IMR-90 (cell line): ENCODE results near the gene TP73. TPM values are rescaled to one million over a fixed set of nuclear protein-coding genes. Genes with fewer than 3 reads are reported as not detected.

Source experiments
- ATAC-seq: fragments of 200-7000 bp; cut with Tn5 transposase; 2 replicates; pipeline ENCODE4 v1.9.1; 2020; ENCODE audit warnings: low read depth, mild to moderate bottlenecking, moderate library complexity
- BruUV-seq: library from RNA; stranded (reverse); fragments of 400-500 nt; replicated peaks from 2 replicates; lab custom pipeline; 2021; lab: Mats Ljungman, UMichigan
- CTCF ChIA-PET: fragments of 300-600 bp; formaldehyde crosslinking; extraction: SDS; loops from one replicate; lab custom pipeline; 2021; ENCODE audit warnings: antibody characterized with exemption; lab: Yijun Ruan, JAX
- POLR2A ChIA-PET: fragments of 300-600 bp; sonication (Branson Sonifier 250); formaldehyde crosslinking; loops from one replicate; lab custom pipeline; 2022; ENCODE audit warnings: antibody characterized with exemption; ENCODE audit not compliant: unreplicated experiment; lab: Charles Lee
- DNase-seq: peaks from one replicate; pipeline ENCODE4 v3.0.0; 2013
- H2AFZ ChIP-seq: replicated peaks from 2 replicates; pipeline ENCODE3; 2013; ENCODE audit warnings: low read length, mild to moderate bottlenecking; ENCODE audit not compliant: poor library complexity
- H2AK5ac ChIP-seq: 2 replicates; pipeline ENCODE4 v1.6.1; 2013; ENCODE audit warnings: low read depth, low read length, inconsistent platforms
- H2AK9ac ChIP-seq: replicated peaks from 2 replicates; pipeline ENCODE3; 2013; ENCODE audit warnings: mild to moderate bottlenecking, low read depth, low read length, moderate library complexity; ENCODE audit not compliant: poor library complexity
- H2BK120ac ChIP-seq: 2 replicates; pipeline ENCODE4 v1.6.1; 2013; ENCODE audit warnings: low read depth, low read length, inconsistent platforms
- H2BK15ac ChIP-seq: 3 replicates; pipeline ENCODE4 v1.6.1; 2013; ENCODE audit warnings: low read depth, low read length, inconsistent platforms
- H2BK20ac ChIP-seq: 2 replicates; pipeline ENCODE4 v1.6.1; 2013; ENCODE audit warnings: low read depth, mild to moderate bottlenecking, inconsistent platforms, low read length, moderate library complexity
- H2BK5ac ChIP-seq: 2 replicates; pipeline ENCODE4 v1.6.1; 2013; ENCODE audit warnings: mild to moderate bottlenecking, low read depth, low read length, inconsistent platforms; ENCODE audit not compliant: poor library complexity, severe bottlenecking
- H3K14ac ChIP-seq: replicated peaks from 2 replicates; pipeline ENCODE4 v1.6.1; 2013; ENCODE audit warnings: low read depth, low read length, inconsistent platforms
- H3K18ac ChIP-seq: 2 replicates; pipeline ENCODE4 v1.6.1; 2013; ENCODE audit warnings: low read depth, low read length, control low read depth
- H3K23ac ChIP-seq: 2 replicates; pipeline ENCODE4 v1.6.1; 2013; ENCODE audit warnings: low read depth, low read length, inconsistent platforms
- H3K27ac ChIP-seq: 2 replicates; pipeline ENCODE4 v1.5.1; 2013; ENCODE audit warnings: mild to moderate bottlenecking, control low read depth, low read length; ENCODE audit not compliant: insufficient read depth
- H3K27me3 ChIP-seq: 2 replicates; pipeline ENCODE4 v1.6.1; 2013; ENCODE audit warnings: low read length; ENCODE audit not compliant: control insufficient read depth, insufficient read depth
- H3K36me3 ChIP-seq: 2 replicates; pipeline ENCODE4 v1.6.1; 2013; ENCODE audit warnings: low read length, mixed read lengths; ENCODE audit not compliant: control insufficient read depth, insufficient read depth
- H3K4ac ChIP-seq: 2 replicates; pipeline ENCODE4 v1.6.1; 2013; ENCODE audit warnings: low read depth, low read length, inconsistent platforms
- H3K4me1 ChIP-seq: 2 replicates; pipeline ENCODE4 v1.6.1; 2013; ENCODE audit warnings: low read length, mixed read lengths; ENCODE audit not compliant: control insufficient read depth, insufficient read depth
- H3K4me2 ChIP-seq: 2 replicates; pipeline ENCODE4 v1.6.1; 2013; ENCODE audit warnings: low read depth, mild to moderate bottlenecking, control low read depth, low read length, moderate library complexity
- H3K4me3 ChIP-seq: 2 replicates; pipeline ENCODE4 v1.5.1; 2013; ENCODE audit warnings: low read depth, mild to moderate bottlenecking, control low read depth, low read length, moderate library complexity; ENCODE audit not compliant: insufficient read depth
- H3K56ac ChIP-seq: 2 replicates; pipeline ENCODE4 v1.6.1; 2013; ENCODE audit warnings: low read length, inconsistent platforms; ENCODE audit not compliant: insufficient read depth; ENCODE audit errors: extremely low read depth
- H3K79me1 ChIP-seq, 2 experiments: 2 replicates each; pipeline ENCODE4 v1.6.1; 2013; ENCODE audit warnings: low read length in 2 of 2, inconsistent platforms in 1 of 2, low read depth in 1 of 2
- H3K9ac ChIP-seq: 2 replicates; pipeline ENCODE4 v1.6.1; 2013; ENCODE audit warnings: low read depth, low read length, control low read depth
- H3K9me1 ChIP-seq: 2 replicates; pipeline ENCODE4 v1.6.1; 2013; ENCODE audit warnings: low read length, inconsistent platforms; ENCODE audit not compliant: insufficient read depth
- H3K9me3 ChIP-seq: 2 replicates; pipeline ENCODE4 v1.6.1; 2013; ENCODE audit warnings: low read length; ENCODE audit not compliant: control insufficient read depth, insufficient read depth
- H4K20me1 ChIP-seq: 2 replicates; pipeline ENCODE4 v1.6.1; 2013; ENCODE audit warnings: low read length, inconsistent platforms; ENCODE audit not compliant: insufficient read depth
- H4K5ac ChIP-seq: 2 replicates; pipeline ENCODE4 v1.6.1; 2013; ENCODE audit warnings: mild to moderate bottlenecking, low read depth, low read length, control low read depth
- H4K8ac ChIP-seq, 2 experiments: 2 replicates each; pipeline ENCODE4 v1.6.1; 2013; ENCODE audit warnings: low read depth in 2 of 2, low read length in 2 of 2, control low read depth in 1 of 2, inconsistent platforms in 1 of 2
- H4K91ac ChIP-seq: 2 replicates; pipeline ENCODE4 v1.6.1; 2013; ENCODE audit warnings: low read depth, low read length, inconsistent platforms; ENCODE audit not compliant: insufficient read depth
- BHLHE40 ChIP-seq: fragments of 150-350 bp; IDR thresholded peaks from 2 replicates; pipeline ENCODE4 v1.6.1; 2016; ENCODE audit warnings: mild to moderate bottlenecking, low read depth, low read length
- FOS ChIP-seq: fragments of 150-350 bp; IDR thresholded peaks from 2 replicates; pipeline ENCODE4 v1.6.1; 2016; ENCODE audit warnings: low read depth, low read length
- MXI1 ChIP-seq: IDR thresholded peaks from 2 replicates; pipeline ENCODE4 v1.6.1; 2012; ENCODE audit warnings: low read depth, mild to moderate bottlenecking, low read length, moderate library complexity, borderline replicate concordance
- POLR2A ChIP-seq: IDR thresholded peaks from 2 replicates; pipeline ENCODE4 v1.6.1; 2012; ENCODE audit warnings: mild to moderate bottlenecking, low read depth, low read length
- RFX5 ChIP-seq: IDR thresholded peaks from 2 replicates; pipeline ENCODE4 v1.8.0; 2012; ENCODE audit warnings: low read depth, mild to moderate bottlenecking, low read length, moderate library complexity
- WGBS, 2 experiments: methylation state at CpG; one replicate each; pipeline versions ENCODE4 v1.1.5 to v1.1.7; 2013; ENCODE audit warnings: missing lambda C conversion rate in 2 of 2; ENCODE audit not compliant: insufficient read length in 1 of 2; ENCODE audit errors: extremely low coverage in 2 of 2; 5-methylcytosine and 5-hydroxymethylcytosine counted together
- dilution Hi-C: fragments of 300-500 bp; cut with HindIII; formaldehyde crosslinking; loops from one replicate; pipeline ENCODE4 v1.14.3; 2018; ENCODE audit warnings: low sequenced_read_pairs; ENCODE audit not compliant: unreplicated experiment
- in situ Hi-C: fragments of 300-500 bp; cut with MboI; formaldehyde crosslinking; loops from 3 replicates; pipeline ENCODE4 v1.14.3; 2019; ENCODE audit warnings: low sequenced_read_pairs, inconsistent platforms, mixed read lengths
- intact Hi-C: fragments of 100-400 bp; cut with micrococcal nuclease; formaldehyde crosslinking; loops from 2 replicates; pipeline ENCODE4 v1.10.0; 2022
- polyA plus RNA-seq, 3 experiments: library from polyadenylated mRNA; depleted of rRNA; stranded (reverse); fragments of >200 nt; gene quantifications; 2 replicates each; pipeline ENCODE4 v1.2.3, GENCODE V29; 2012; ENCODE audit warnings: low replicate concordance in 1 of 3
- total RNA-seq: library from RNA; depleted of rRNA; stranded (reverse); fragments of >200 nt; gene quantifications from 2 replicates; pipeline ENCODE4 v1.2.3, GENCODE V29; 2012
- TF ChIP-seq, protein P1 (sequence below): fragments of 150-350 bp; IDR thresholded peaks from 2 replicates; pipeline ENCODE4 v1.6.1; 2016; ENCODE audit warnings: low read depth, mild to moderate bottlenecking, low read length, moderate library complexity, borderline replicate concordance

TP73 gene
- total and polyA plus RNA-seq, 2 of the 4 experiments (the other 2 are of a cell fraction): not detected

DNA sequence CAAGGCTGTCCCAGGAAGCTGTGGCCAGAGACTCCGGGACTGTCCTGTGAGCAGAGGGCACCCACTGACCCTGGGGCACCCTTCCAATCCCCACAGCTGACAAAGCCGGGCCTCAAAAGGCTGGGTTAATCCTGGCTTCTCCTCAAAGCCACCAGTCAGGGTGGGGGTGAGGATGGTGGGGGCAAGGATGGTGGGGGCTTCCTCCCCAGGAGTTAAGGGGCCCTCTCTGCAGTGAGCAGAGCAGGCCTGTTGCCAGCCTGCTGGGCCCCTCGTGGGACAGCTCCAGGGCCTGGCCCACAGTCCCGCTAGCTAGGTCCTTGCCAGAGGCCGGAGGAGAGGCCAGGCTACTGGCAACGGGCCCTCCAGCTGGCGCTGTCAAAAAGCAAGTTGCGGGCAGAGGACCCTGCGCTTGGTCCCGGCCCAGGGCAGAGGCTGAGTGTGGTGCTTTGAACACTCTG lies 62.0 kb downstream of the TP73 start:
- POLR2A ChIA-PET: no interaction called here
- H3K14ac ChIP-seq: no peak overlapping the region
- TF ChIP-seq FOS (no peak), BHLHE40 (no peak), POLR2A (no peak), MXI1 (no peak), RFX5 (no peak)
- TF ChIP-seq, protein P1, sequence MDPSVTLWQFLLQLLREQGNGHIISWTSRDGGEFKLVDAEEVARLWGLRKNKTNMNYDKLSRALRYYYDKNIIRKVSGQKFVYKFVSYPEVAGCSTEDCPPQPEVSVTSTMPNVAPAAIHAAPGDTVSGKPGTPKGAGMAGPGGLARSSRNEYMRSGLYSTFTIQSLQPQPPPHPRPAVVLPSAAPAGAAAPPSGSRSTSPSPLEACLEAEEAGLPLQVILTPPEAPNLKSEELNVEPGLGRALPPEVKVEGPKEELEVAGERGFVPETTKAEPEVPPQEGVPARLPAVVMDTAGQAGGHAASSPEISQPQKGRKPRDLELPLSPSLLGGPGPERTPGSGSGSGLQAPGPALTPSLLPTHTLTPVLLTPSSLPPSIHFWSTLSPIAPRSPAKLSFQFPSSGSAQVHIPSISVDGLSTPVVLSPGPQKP: no peak
- no peak overlapping the region for H3K18ac ChIP-seq
- H3K4me1 ChIP-seq: no peaks in the 10 kb centered on the region
- in situ Hi-C loops (no loop called here), dilution Hi-C loops (no loop called here), intact Hi-C loops (no loop called here)
- 16% methylated on average over 6 of the region's 10 CpGs; no CpG with 5 or more reads in 1 of the 2 experiments for WGBS, 2 experiments
- no peaks in the 10 kb centered on the region for H4K20me1 ChIP-seq
- peaks cover 66% of the 10 kb centered on the region for H3K27me3 ChIP-seq
- H3K4ac ChIP-seq: no peak overlapping the region
- no peak overlapping the region for H4K5ac ChIP-seq
- DNase-seq (no peak), ATAC-seq (no peak)
- no peak overlapping the region for H2AK9ac ChIP-seq
- H3K4me2 ChIP-seq: no peak overlapping the region
- H3K9me3 ChIP-seq: no peaks in the 10 kb centered on the region
- no peak overlapping the region for H3K56ac ChIP-seq
- no peak overlapping the region for H4K91ac ChIP-seq
- H3K23ac ChIP-seq: no peak overlapping the region
- no peaks in the 10 kb centered on the region for H3K9me1 ChIP-seq
- no peak overlapping the region for H2BK5ac ChIP-seq
- H2BK15ac ChIP-seq: no peak overlapping the region
- H3K79me1 ChIP-seq: no peaks in the 10 kb centered on the region
- no peaks in the 10 kb centered on the region for H3K36me3 ChIP-seq
- no peak overlapping the region for H4K8ac ChIP-seq
- H3K27ac ChIP-seq: no peak overlapping the region
- no peak overlapping the region for H2AK5ac ChIP-seq
- H3K9ac ChIP-seq: no peak overlapping the region
- no TSS peak for BruUV-seq
- H2BK20ac ChIP-seq: no peak overlapping the region
- no peak overlapping the region for H2AFZ ChIP-seq
- CTCF ChIA-PET: interaction anchor here (1.3 kb wide), 1 partner anchor 10 kb away, joined by 10 read pairs; no protein-coding TSS in a partner anchor
- H3K4me3 ChIP-seq: no peak overlapping the region
- H2BK120ac ChIP-seq: no peak overlapping the region
